HL-60/S4 (cell line): Measurements from ENCODE around the gene B4GALT1.
"Not testable (repeated sequence)": the region's sequence is repeated elsewhere in the genome, so short reads cannot be mapped to it uniquely, and the experiment has no call there.

Experiments
- in situ Hi-C: fragments of 300-500 bp; cut with MboI; formaldehyde crosslinking; loops from 2 replicates; pipeline ENCODE4 v1.14.3; 2022; ENCODE audit warnings: low sequenced_read_pairs

The B4GALT1 gene

DNA sequence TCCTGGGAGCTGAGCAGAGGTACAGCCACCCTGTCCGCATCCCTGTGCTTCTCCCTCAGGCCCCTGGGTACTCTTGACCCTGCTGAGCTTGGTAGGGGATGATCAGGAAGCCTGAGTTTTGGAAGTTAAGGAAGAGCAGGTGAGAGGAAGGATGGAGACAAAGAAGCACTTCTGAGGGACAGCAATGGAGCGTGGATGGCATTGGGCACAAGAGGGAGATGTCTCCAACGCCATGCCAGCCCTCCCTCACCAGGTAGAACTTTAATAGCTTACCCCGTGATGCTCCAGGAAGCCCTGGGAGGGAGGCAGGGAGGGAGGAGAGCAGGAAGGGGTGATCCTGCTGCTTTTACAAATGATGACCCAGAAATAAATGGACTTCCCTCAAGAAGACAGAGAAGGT lies 60.8 kb downstream of the B4GALT1 start:
- in situ Hi-C loops = no loop called here

DNA sequence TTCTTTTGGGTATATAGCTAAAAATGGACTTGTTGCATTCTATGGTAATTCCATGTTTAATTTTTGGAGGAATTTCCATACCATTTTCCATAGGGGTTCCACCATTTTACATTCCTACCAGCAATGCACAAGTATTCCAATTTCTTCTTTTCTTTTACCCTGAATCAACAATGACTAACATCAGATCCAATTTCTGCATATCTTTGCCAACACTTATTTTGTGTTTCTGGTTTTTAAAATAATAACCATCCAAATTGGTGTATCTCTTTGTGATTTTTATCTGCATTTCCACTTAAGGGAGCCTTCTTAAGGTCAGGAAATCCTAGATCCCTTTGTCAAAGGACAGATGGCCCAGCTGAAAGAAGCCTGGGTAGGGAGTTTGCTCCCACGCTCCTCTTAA lies 61.2 kb downstream of the B4GALT1 start:
- in situ Hi-C loops = no loop called here

DNA sequence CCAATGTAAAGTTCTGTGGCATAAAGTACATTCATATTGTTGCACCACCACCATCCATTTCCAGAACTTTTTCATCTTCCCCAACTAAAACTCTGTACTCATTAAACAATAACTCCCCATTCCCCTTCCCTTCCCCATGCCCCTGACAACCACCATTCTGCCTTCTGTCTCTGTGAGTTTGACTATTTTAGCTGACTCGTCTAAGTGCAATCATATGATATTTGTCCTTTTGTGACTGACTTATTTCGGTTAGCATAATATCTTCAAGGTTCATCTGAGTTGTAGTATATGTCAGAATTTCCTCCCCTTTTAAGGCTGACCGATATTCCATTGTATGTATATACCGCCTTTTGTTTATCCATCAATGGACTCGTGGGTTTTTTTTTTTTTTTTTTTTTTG lies 61.6 kb downstream of the B4GALT1 start:
- in situ Hi-C loops = no loop called here

DNA sequence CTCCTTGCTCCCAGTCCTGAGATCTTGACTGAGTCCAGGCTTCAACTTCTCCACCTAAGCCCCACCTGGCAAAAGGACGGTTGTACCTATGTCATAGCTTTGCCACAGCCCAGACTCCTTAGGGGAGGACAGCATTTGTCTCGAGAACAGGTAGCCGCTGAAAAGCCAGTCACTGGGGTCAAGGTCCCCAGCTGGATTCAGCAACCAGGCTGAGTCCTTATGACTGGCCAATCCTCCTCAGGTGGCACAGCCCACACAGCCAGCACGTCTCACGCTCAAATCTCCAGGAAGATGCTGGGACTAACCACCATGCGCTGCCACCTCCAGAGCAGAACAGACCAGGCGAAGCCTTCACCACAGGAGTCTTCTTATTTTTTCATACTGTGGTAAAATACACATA lies 62.7 kb downstream of the B4GALT1 start:
- in situ Hi-C loops = no loop called here

DNA sequence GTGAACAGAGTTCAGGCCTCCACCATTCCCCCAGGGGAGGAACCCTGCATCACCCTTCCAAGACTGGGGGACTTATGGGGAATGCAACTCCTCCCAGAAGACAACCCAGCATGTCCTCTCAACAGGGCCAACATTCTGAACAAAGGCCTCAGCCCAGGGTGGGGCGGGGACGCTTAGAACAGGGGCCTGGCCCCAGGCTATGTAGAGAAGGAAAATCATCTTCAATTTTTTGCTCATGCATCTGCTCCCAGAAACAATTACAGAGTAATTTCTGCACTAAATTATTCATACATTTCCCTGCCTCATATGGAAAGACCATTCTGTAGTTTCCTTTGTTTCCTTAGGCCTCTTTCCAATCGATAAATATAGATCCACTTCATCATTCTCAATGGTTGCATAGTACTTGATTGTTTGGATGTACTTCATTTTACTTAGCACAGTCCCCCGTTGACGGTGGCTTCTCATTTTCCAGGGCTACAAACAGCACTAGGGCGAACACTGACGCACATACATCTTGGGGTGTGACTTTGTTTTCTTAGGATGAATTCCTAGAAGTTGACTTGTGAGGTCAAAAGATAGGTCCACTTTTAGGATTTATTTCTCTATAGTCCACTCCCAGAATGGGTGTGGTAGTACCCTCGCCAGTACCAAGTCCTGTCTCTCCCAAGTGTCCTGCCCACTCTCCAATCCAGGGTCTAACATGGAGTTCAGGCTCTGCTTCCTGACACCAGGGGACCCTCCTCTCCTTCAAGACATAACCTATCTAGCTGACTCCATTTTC lies 63.4 kb downstream of the B4GALT1 start:
- in situ Hi-C loops = no loop called here

DNA sequence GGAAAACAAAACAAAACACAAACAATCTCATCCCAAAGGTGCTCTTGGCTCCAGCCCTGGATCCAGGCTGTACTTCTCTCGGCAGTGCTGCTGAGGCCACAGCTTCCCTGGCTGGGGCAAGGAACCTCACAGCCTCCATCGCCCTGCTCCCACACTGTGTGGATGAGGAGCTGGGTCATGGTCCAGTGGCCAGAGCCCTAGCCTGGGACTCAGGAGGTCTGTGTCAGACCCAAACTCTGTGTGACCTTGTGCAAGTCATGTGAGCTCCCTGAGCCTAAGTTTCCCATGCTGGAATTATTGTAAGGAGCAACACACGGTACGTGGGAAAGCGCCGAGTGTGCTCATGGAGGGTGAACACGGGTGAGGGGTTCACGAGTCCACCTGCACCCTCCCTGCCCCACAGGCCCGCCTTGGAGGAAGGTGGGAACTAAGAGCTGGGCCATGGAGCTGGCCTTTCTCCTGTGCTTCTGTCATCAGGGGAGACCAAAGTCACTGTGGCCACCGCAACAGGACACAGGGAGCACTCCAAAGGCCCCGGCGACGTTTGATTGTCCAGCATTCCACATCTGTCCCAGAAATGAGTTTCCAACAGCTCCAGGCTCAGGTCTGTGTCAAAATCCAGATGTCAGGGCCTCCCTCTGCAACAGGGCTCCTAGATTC lies 64.5 kb downstream of the B4GALT1 start:
- in situ Hi-C loops = no loop called here

DNA sequence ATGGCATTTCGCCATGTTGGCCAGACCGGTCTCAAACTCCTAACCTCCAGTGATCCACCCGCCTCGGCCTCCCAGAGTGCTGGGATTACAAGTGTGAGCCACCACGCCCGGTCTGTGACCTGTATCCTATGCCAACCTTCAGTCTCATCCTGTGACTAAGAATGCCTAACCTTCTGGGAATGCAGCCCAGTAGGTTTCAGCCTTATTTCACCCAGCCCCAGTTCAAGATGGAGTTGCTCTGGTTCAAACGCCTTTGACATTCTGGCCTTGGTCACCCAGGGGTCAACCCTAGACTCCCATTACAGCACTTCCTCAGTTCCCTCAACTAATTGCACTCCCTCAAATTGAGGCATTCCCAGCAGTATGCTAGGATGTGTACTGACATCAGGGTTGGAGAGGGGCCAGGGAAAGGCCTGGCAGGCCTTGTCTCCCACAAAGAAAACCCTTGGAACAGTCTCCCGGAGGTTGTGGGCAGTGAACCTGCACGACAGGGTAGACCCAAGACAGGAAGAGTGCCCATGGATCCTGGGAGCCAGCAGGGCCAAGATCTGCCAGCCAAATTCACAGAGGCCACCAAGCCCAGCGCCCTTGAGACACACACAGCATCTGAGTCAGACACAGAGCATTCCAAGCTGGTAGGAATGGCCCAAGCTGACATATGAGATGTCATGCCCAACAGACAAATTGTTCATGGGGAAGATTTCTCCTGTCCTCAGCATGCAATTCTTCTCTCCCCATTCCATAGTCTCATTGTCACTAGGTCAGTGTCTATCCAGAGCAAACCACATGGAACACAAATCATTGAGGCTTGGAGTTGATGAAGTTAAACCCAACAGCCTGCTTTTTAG lies 65.8 kb downstream of the B4GALT1 start:
- in situ Hi-C loops = no loop called here

DNA sequence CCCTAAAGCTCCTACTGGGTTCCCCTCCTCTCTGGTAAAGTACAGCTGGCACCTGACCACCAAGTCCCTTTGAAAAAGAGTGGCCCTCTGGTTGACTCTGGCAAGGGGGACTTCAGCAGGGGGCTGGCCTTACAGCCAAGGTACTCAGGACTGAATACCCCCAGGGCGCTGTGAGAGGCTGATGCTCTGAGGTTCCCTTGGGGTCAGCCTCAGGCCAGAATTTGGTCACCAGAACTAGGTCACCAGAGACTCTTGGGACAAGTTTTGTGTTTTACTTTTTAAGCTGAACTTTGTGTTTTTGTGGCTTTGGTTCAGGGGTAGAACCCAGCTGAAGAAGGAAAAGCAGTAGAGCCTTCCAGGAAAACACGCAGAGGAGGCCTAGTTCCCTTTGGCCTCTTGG lies 67.4 kb downstream of the B4GALT1 start:
- in situ Hi-C loops = no loop called here

DNA sequence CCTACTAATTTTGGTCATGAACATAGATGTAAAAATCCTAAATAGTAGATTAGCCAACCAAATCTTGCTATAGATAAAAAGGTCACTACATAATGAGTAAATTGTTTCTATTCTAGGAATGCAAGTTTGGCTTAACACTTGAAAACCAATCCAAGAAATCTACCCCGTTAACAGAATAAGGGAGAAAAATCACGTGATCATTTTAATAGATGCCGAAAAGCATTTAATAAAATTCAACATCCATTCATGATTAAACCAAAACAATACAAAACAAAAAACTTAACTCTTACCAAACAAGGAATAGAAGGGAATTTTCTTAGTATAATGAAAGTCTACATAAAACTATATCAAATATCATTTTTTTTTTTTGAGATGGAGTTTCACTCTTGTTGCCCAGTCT lies 69.9 kb downstream of the B4GALT1 start:
- in situ Hi-C loops = no loop called here

DNA sequence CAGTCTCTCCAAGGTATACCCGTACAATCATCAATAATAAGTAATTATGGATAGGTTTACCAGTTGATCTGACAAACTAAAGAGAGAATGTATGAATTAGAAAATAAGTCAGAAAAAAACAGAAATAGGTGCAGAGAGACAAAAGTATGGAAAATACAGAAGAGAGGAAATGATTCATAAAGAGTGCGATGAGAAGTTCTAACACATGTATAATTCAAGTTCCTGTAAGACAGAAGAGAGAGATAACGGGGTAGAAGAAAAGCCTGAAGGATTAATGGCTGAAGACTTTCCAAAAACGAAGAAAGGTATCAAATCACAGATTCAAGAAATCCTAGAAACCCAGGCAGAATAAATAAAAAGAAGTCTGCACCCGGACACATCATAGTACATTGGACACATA lies 74.5 kb downstream of the B4GALT1 start:
- in situ Hi-C loops = no loop called here

DNA sequence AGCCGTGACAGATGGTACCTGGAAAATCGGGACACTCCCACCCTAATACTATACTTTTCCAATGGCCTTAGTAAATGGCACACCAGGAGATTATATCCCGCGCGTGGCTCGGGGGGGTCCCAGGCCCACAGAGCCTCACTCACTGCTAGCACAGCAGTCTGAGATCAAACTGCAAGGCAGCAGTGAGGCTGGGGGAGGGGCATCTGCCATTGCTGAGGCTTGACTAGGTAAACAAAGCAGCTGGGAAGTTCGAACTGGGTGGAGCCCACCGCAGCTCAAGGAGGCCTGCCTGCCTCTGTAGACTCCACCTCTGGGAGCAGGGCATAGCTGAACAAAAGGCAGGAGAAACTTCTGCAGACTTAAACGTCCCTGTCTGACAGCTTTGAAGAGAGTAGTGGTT lies 81.5 kb downstream of the B4GALT1 start:
- in situ Hi-C loops = not testable (repeated sequence)

DNA sequence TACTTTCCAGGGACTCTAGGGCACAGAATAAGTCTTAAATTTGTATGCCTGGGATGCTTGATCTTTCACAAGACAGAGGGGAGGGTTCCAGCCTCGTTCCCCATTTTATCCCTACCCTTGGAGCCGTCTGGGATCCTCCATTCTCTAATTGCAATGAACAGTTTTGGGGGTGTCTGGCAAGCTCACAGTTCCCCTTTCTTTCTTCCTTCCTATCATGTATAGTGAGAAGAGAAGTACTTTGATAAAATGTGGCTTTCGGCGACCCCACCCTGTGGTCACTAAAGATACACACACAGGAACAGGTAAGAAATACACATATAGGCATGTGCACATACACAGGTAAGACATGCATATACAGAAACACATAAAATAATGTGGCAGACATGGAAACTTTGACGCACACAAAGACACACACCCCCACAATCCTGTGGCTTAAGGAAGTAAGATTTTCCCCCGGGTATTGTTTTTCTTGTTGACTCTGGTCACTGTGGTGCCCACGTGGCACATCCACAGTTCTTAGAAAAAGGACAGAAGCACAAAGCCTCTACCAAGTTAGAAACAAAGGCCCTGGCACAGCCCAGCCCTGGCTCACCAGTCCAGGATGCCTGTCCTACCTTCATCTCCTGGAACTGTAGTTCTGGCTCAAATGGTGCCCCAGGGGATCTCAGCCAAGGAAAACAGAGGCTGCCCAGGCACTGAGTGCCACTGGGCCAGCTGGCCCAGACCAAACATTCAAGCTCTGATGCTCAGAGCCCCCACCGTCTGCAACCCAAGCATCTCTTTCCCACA lies 84.4 kb downstream of the B4GALT1 start:
- in situ Hi-C loops = loop anchor here (5.0 kb wide), 2 partner anchors 90 to 140 kb away; no protein-coding TSS in a partner anchor

DNA sequence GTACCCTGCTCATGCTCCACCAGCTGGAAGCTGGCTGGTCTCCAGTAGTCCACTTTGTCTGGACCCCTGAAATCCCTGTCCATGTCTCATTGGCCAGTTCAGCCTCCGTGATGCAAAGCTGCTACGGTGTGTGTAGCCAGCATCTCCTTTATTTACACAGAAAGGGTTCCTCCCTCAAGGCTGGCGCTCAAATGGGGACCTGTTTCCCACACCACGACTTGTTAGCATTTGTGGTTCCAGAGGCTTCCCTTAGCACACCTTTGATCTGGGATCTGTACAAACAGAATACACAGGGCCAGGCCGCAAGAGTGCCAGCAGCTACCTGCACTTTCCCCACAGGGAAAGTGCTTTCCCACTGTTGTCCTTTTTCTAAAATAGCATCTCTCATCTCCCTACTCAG lies 85.0 kb downstream of the B4GALT1 start:
- in situ Hi-C loops = loop anchor here (5.0 kb wide), 2 partner anchors 90 to 140 kb away; no protein-coding TSS in a partner anchor

DNA sequence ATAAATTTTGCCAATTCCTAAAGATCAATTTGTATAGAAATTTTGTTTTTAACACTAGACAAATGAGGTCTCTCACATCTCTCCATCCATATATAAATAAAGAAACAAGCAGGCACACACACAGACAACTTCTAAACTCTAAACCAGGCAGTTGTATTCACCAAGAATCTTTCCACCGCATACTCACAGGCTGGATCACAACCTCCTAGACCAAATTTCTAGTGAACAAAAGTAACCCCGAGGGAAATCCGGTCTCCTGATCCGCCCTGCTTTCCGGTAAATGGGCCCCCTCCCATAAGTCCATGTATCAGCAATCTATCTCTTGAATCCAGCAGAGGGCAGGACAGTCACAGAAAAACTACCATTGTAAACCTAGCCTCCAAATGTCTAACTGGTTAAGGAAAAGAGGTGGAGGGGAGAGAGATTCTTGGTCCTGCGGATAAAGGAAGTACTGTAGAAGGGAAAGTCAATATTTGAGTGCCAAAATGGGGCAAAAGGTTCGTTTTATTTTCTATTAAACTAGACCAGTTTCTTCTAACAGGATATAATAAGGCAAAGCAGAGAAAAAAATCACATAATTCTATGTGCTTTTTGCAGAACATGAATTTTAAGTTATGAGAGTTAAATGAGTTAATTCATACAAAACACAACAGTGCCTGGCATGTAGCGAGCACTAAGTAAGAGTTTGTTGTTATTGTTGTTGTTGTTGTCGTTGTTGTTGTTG lies 85.8 kb downstream of the B4GALT1 start:
- in situ Hi-C loops = loop anchor here (5.0 kb wide), 2 partner anchors 91 to 141 kb away; no protein-coding TSS in a partner anchor

DNA sequence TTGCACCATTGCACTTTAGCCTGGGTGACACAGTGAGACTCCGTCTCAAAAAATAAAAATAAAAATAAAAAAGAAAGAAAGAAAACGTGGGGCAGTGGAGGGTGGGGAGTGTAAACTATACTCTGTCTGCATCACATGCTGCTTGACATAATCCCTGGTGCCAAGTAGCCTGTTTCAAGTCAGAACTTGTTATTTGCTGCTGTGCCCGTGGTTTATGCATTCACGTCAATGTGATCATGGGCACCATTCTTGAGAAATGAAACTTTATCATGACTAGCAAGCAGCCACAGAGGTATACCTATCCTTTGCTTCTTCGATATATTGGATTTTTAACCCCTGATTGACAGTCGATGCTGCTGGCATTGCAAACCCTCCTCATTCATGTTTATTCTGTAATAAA lies 86.6 kb downstream of the B4GALT1 start:
- in situ Hi-C loops = loop anchor here (5.0 kb wide), 2 partner anchors 92 to 142 kb away; no protein-coding TSS in a partner anchor

DNA sequence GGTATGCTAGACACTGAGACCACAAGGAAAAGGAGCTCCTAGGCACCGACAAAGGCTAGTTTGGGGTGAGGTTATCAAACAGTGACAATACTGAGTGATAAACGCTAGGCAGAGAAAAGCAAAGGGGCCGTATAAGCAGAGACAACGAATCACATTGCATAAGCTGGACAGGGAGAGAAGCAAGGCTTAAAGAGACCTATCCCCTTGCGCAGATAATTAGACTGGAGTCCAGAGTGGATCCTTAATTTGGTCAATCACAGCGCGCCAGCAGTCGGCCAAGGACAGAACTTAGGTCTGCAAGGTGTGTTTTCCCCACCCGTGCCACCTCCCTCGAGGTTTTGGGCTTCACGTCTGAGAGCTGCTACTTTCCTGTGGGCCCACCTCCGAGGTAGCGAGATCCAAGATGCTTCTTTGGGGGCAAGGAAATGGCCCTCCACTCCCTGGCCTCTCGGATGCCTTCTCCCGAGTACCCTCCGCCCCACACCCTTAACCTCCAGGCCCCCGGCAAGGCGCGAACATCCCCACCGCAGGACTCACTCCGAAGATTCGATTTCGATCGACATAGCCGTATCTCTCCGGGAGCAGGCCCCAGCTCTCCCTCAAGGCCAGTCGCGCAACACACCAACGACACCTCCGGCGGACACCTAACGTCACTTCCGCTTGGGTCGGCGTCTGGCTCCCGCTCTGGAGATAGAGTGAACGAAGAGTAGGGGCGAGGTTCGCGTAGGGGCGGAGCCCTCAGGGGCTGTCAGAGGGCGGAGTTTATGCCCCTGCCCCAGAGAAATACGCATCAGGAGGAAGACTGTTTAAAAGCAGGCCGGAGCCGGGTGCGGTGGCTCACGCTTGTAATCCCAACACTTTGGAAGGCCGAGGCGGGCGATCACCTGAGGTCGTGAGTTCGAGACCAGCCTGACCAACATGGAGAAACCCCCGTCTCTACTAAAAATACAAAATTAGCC lies 90.8 kb downstream of the B4GALT1 start, which contains the start of gene SMU1:
Gene SMU1, minus strand, starts transcription at position 629 of the 959 bp plus-strand sequence. Its CDS starts 66 bp downstream, at position 563.
- in situ Hi-C loops = no loop called here

DNA sequence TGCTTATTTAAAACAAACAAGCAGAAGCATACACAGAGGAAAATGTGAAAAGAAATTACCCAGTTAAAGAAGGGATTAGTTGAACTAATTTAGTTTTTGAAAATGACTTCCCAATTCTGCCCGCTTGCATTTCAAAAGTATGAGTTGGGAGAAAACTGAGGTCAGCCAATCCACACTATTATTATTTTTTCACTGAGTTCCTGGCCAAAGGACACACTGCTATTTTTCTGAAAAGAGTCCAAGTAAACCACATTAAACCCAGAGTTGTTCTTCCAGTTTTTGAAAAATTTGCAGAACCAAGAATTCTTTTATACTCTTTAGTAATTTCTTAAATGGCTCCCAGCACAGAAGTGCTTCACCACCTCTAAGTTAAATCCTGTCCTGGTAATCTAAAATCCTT lies 98.1 kb downstream of the B4GALT1 start:
- in situ Hi-C loops = no loop called here

DNA sequence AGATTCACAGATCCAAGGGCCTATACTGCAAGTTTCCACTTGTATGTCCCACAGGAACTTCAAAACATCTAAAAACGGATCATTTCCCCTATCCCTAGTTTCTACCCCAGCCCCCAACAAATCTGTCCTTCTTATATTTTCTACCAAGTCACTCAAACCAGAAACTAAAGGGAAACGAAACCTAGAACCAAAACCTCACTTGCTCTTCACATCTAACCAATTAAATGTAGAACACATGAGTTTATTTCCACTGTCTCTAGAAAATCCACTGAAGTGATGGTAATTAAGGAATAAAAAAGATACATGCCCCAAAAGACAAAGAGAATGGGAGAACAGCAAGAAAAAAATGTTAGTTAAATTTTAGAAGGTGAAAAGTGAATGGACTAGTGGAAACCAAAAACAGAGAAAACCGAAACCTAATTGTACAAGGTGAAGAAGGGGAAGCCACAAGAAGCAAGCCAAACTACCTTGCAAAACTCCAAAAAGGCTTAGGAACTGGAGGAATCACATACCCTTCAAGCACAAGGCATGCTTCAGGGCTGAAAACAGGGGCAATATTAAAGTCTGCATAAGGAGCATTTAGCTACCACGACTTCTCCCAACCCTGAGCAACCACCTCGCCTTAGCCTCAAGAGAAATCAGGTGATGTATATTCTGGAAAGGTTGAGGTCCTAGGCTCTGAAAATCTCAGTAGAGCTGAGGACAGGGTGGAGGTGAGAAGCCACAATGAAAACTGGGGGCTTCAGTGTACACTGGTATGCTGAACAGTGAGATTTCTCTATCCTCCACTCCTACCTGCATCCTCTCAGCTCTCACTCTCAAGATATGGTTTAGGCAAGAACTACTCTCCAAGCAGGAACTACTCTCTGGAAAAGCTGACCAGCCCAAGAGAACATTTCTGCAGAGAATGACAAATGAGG lies 101.7 kb downstream of the B4GALT1 start:
- in situ Hi-C loops = no loop called here
